Caco-2 (cell line): Measurements from ENCODE around the gene MICALL2. TPM values are rescaled to one million over a fixed set of nuclear protein-coding genes. Genes with fewer than 3 reads are reported as not detected.

ENCODE experiments used
- BruUV-seq: library from RNA; stranded (reverse); fragments of 400-500 nt; replicated peaks from 2 replicates; lab custom pipeline; 2021; lab: Mats Ljungman, UMichigan
- CTCF ChIA-PET: fragments of 300-600 bp; sonication (Branson Sonifier 250); formaldehyde crosslinking; loops from one replicate; lab custom pipeline; 2022; ENCODE audit warnings: antibody characterized with exemption; lab: Charles Lee
- POLR2A ChIA-PET: fragments of 300-600 bp; sonication (Branson Sonifier 250); formaldehyde crosslinking; loops from one replicate; lab custom pipeline; 2022; ENCODE audit warnings: antibody characterized with exemption; lab: Charles Lee
- DNase-seq, 2 experiments: peaks; one replicate each; pipeline versions ENCODE4 v3.0.0 to v3.0.0-alpha.2; 2020 to 2022
- H3K27me3 ChIP-seq: replicated peaks from 2 replicates; pipeline ENCODE4 v1.6.0; 2011; ENCODE audit warnings: low read length; ENCODE audit not compliant: control insufficient read depth, insufficient read depth
- H3K36me3 ChIP-seq: 2 replicates; pipeline ENCODE4 v1.5.1; 2011; ENCODE audit warnings: low read length; ENCODE audit not compliant: control insufficient read depth, insufficient read depth
- H3K4me1 ChIP-seq: fragments of 250-450 bp; sonication (Bioruptor Pico); 2 replicates; pipeline ENCODE4 v1.5.1; 2020; ENCODE audit warnings: mild to moderate bottlenecking
- H3K4me3 ChIP-seq: 2 replicates; pipeline ENCODE4 v1.5.1; 2011; ENCODE audit warnings: low read depth, mild to moderate bottlenecking, control low read depth, low read length
- H3K9me3 ChIP-seq: fragments of 250-450 bp; sonication (Bioruptor Pico); 2 replicates; pipeline ENCODE4 v1.5.1; 2020; ENCODE audit warnings: mild to moderate bottlenecking, moderate library complexity
- H3K27ac Mint-ChIP-seq: one replicate; pipeline ENCODE4 v1.8.0; 2022; ENCODE audit warnings: mixed read lengths; ENCODE audit not compliant: unreplicated experiment
- H3K27me3 Mint-ChIP-seq: one replicate; pipeline ENCODE4 v1.8.0; 2022; ENCODE audit warnings: mixed read lengths; ENCODE audit not compliant: insufficient read depth, unreplicated experiment
- H3K36me3 Mint-ChIP-seq: one replicate; pipeline ENCODE4 v1.8.0; 2022; ENCODE audit warnings: mild to moderate bottlenecking, mixed read lengths; ENCODE audit not compliant: insufficient read depth, unreplicated experiment
- H3K4me1 Mint-ChIP-seq: one replicate; pipeline ENCODE4 v1.8.0; 2022; ENCODE audit warnings: low read depth, mixed read lengths; ENCODE audit not compliant: unreplicated experiment
- H3K4me3 Mint-ChIP-seq: one replicate; pipeline ENCODE4 v1.8.0; 2022; ENCODE audit warnings: mild to moderate bottlenecking, moderate library complexity, mixed read lengths; ENCODE audit not compliant: unreplicated experiment
- H3K9me3 Mint-ChIP-seq: one replicate; pipeline ENCODE4 v1.8.0; 2022; ENCODE audit warnings: mixed read lengths; ENCODE audit not compliant: unreplicated experiment
- intact Hi-C: fragments of 100-400 bp; cut with micrococcal nuclease; formaldehyde crosslinking; loops from one replicate; pipeline ENCODE4 v1.10.0; 2022; ENCODE audit not compliant: unreplicated experiment
- total RNA-seq: library from RNA; stranded (reverse); gene quantifications from 2 replicates; pipeline ENCODE4 v1.2.3, GENCODE V29; 2022
- TF ChIP-seq, protein P1 (sequence below), 2 experiments: fragments of 200-600 bp in 1 of 2; IDR thresholded peaks; 1 replicate in 1 of 2; 2 replicates in 1 of 2; pipeline versions ENCODE4 v1.5.1 to v1.8.0; 2011 to 2022; ENCODE audit warnings: antibody characterized with exemption in 1 of 2, control low read depth in 1 of 2, inconsistent platforms in 1 of 2, low read depth in 1 of 2, low read length in 1 of 2, mild to moderate bottlenecking in 1 of 2, moderate library complexity in 1 of 2; ENCODE audit not compliant: insufficient read depth in 1 of 2, severe bottlenecking in 1 of 2, unreplicated experiment in 1 of 2

The MICALL2 gene
- total RNA-seq, 1 experiment from 2014 or later, result 14.7 TPM

DNA sequence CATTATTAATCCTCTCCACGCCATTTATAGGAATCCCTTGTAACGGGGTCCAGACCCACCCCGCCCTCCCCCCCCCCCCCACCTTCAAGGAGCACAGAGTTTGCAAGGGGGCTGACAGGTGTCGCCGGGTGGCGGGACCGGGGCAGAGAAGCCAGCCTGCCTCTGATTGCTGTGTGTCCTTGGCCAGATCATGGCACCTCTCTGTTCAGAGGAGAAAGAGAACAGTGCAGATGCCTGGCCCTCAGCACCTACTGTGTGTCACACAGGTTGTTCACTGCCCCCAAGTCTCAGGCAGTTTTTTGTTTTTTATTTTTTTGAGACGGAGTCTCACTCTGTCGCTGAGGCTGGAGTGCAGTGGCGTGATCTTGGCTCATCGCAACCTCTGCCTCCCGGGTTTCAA is 5.4 kb upstream of the MICALL2 start:
- intact Hi-C loops, result no loop called here

GRCh38 chr7:1463676-1464223 is 4.5 kb upstream of the MICALL2 start:
- Histone ChIP-seq H3K9me3 (no peaks in the 10 kb centered on the region), H3K27me3 (no peaks in the 10 kb centered on the region), H3K36me3 (no peaks in the 10 kb centered on the region; the same call in none of the 2 replicates), H3K4me3 (no peak overlapping the region), H3K4me1 (peaks cover 49% of the 10 kb centered on the region)
- POLR2A ChIA-PET, result no interaction called here
- no peaks in the 10 kb centered on the region for H3K9me3 Mint-ChIP-seq
- TF ChIP-seq, protein P1, sequence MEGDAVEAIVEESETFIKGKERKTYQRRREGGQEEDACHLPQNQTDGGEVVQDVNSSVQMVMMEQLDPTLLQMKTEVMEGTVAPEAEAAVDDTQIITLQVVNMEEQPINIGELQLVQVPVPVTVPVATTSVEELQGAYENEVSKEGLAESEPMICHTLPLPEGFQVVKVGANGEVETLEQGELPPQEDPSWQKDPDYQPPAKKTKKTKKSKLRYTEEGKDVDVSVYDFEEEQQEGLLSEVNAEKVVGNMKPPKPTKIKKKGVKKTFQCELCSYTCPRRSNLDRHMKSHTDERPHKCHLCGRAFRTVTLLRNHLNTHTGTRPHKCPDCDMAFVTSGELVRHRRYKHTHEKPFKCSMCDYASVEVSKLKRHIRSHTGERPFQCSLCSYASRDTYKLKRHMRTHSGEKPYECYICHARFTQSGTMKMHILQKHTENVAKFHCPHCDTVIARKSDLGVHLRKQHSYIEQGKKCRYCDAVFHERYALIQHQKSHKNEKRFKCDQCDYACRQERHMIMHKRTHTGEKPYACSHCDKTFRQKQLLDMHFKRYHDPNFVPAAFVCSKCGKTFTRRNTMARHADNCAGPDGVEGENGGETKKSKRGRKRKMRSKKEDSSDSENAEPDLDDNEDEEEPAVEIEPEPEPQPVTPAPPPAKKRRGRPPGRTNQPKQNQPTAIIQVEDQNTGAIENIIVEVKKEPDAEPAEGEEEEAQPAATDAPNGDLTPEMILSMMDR (IDR thresholded peaks at IDR 0.05; ENCODE audit: insufficient read depth in 1 of 2, low read depth in 1 of 2, low read length in 1 of 2, severe bottlenecking in 1 of 2, unreplicated experiment in 1 of 2), result no peak
- CTCF ChIA-PET, result no interaction called here
- no peaks in the 10 kb centered on the region for H3K27me3 Mint-ChIP-seq
- BruUV-seq, result no TSS peak
- no peak for DNase-seq
- H3K4me3 Mint-ChIP-seq, result no peak overlapping the region
- peaks cover 56% of the 10 kb centered on the region for H3K36me3 Mint-ChIP-seq
- peaks cover 22% of the 10 kb centered on the region for H3K4me1 Mint-ChIP-seq
- intact Hi-C loops, result no loop called here
- H3K27ac Mint-ChIP-seq, result peak overlapping the region; percentile 86

More for the DNA sequence above, 5.4 kb upstream of the MICALL2 start:
- Histone ChIP-seq H3K4me1 (peaks cover 49% of the 10 kb centered on the region), H3K27me3 (no peaks in the 10 kb centered on the region), H3K9me3 (no peaks in the 10 kb centered on the region), H3K36me3 (no peaks in the 10 kb centered on the region; the same call in none of the 2 replicates), H3K4me3 (no peak overlapping the region)
- no peaks in the 10 kb centered on the region for H3K9me3 Mint-ChIP-seq
- ChIA-PET POLR2A (no interaction called here), CTCF (no interaction called here)
- peaks cover 59% of the 10 kb centered on the region for H3K36me3 Mint-ChIP-seq
- TSS peak; percentile 23 for BruUV-seq
- DNase-seq, result no peak
- TF ChIP-seq, protein P1 (IDR thresholded peaks at IDR 0.05; ENCODE audit: insufficient read depth in 1 of 2, low read depth in 1 of 2, low read length in 1 of 2, severe bottlenecking in 1 of 2, unreplicated experiment in 1 of 2), result no peak
- no peak overlapping the region for H3K4me3 Mint-ChIP-seq
- no peaks in the 10 kb centered on the region for H3K27me3 Mint-ChIP-seq
- H3K27ac Mint-ChIP-seq, result no peak overlapping the region
- peaks cover 22% of the 10 kb centered on the region for H3K4me1 Mint-ChIP-seq

GRCh38 chr7:1461646-1462375 is 2.5 kb upstream of the MICALL2 start:
- H3K4me3 ChIP-seq, result no peak overlapping the region
- intact Hi-C loops, result no loop called here
- CTCF ChIA-PET, result interaction anchor here (1.1 kb wide), 1 partner anchor 94 kb away, joined by 5 read pairs; no protein-coding TSS in a partner anchor
- no peaks in the 10 kb centered on the region for H3K9me3 ChIP-seq
- no peak for DNase-seq
- no peaks in the 10 kb centered on the region for H3K27me3 ChIP-seq
- Mint-ChIP-seq H3K4me3 (peak overlapping the region; percentile 66), H3K36me3 (peaks cover 53% of the 10 kb centered on the region), H3K9me3 (no peaks in the 10 kb centered on the region), H3K27me3 (no peaks in the 10 kb centered on the region), H3K4me1 (peaks cover 18% of the 10 kb centered on the region), H3K27ac (peak overlapping the region; percentile 86)
- TF ChIP-seq, protein P1 (IDR thresholded peaks at IDR 0.05; ENCODE audit: insufficient read depth in 1 of 2, low read depth in 1 of 2, low read length in 1 of 2, severe bottlenecking in 1 of 2, unreplicated experiment in 1 of 2), result no peak
- no peaks in the 10 kb centered on the region; the same call in 1 of the 2 replicates for H3K36me3 ChIP-seq
- peaks cover 54% of the 10 kb centered on the region for H3K4me1 ChIP-seq
- POLR2A ChIA-PET, result no interaction called here
- BruUV-seq, result no TSS peak
